Stimulated activated CD4-positive, alpha-beta T cell treated with anti-CD3 and anti-CD28 coated beads, Interleukin-12 subunit alpha, Interleukin-12 subunit beta, amount 100 ng/mL, for 24 hours (primary cell): ENCODE measurements around the gene SLC44A1.
A peak's percentile ranks its signal among the peaks of the same experiment; 100 is the strongest.
"Not testable (repeated sequence)": the region's sequence is repeated elsewhere in the genome, so short reads cannot be mapped to it uniquely, and the experiment has no call there.

ENCODE experiments used
- DNase-seq, 2 experiments: peaks; one replicate each; pipeline ENCODE4 v3.0.0-alpha.2; 2020; ENCODE audit warnings: low read depth in 2 of 2

The SLC44A1 gene

DNA sequence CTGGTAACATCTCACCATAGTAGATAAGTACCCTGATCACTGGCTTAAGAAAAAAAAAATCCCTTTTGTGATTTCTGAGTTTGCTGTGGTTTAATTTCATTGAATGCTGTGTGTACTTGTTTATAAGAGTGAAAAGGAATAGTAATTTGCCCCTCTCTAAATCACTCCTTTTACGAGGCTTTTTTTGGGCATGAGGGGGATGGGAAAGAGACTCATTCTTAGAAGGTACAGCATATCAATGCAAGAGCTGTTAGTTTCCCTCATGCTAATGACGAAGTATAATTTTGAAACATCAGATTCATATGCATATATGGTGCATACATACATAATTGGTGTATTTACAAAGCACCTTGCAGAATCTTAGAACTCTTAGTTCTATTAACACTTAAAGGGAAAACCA is 2.4 kb upstream of the SLC44A1 start:
- DNase-seq = no peak

DNA sequence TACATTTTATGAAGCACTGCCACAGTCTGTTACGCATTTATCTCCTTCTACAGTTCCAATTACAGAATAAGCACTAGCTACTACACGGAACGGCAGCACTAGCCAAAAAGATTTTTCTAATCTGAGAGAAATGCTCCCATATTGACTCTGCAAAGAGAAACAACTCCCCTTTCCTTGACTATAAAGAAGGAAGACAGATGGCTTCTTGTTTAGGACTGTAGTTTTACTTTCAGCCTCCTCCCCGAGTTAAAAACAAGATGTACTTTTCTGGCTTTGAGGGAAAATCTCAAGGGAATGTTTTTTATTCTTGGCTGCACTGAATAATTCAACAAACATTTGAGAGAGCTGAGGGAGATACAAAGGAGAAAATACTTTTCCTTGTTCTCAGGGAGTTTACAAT is 1.9 kb upstream of the SLC44A1 start:
- no peak for DNase-seq

DNA sequence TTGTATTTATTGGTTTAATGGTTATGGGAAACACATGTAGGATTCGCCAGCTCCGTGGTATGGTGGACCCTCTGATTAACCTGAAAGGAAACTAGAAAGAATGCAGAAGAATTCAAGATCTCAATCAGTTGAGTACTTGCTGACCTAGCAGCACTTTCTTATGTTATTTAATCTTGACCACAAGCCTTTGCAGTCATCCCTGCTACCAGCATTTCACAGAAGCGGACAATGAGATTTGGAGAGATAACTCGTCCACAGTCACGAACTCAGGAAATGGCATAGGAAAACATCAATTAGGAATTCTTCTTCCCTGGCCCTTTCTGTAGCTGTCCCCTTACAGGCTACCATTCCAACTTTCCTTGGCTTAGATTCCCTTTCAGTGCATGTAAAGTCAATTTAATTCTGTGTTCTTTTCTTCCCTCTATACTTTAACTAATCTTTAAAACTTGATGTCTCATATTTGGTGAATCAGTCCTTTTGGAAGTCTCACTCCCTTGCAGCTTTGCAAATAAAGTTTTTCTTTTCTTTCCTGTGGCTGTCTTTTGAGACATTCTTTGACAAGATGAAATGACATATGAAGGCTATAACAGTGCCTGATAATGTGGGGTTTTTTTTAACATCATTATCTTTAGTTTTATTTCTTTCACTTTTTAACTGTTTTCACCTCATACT is 1.3 kb upstream of the SLC44A1 start:
- DNase-seq = no peak

DNA sequence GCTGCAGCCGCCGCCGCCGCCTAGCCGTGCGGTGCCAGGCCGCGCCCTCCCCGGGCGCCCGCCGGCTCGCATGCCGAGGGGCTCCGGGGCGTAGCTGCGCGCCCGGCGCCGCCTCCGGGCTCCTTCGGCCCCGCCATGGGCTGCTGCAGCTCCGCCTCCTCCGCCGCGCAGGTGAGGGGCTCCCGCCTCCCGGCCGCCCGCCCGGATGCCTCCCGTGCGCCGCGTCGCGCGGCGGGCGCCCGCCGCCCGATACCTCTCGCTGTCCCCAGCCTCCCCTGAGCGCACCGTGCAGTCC is 230 bp downstream of the SLC44A1 start:
- DNase-seq = no peak

DNA sequence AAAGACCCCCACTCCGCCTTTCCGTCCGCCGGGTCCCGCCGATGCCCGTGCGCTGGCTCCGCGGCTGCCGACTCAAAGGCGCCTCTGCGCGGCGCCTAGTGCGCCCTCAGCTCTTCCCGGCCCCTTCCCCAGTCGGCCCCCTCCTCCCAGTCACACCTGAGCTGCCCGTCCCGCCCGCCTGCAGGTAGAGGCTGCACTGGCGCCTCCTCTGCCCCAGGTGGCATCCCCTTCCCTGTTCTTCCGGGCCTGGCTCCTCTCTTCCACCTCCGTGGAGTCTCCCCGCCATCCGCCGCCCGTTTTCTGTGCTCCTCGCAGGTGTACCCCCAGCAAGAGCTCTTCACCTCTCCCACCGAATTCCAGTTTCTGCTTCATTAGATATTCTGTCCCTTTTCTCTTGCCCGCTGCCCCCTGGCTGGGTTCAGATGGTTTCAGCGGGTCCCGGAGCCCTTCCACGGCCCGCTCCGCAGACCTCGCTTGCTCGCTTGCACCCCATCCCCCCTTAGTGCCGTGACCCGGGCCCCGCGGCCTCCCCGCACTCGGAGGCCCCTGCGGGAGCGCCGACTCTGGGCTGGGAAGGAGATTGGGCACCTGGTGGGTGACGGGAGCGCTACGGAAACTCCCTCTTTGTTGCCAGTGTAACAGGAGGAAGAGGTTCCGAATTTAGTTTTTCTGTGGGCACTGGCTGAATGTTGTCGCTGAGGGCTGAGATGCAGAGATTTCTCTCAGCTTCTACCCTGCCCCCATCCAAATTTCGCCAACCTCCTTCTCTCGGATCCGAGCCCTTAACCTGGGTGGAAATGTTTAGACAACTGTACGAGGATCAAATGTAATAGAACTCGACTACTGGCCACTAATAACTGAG is 809 bp downstream of the SLC44A1 start:
- peak; percentile 8 to 11 for DNase-seq

DNA sequence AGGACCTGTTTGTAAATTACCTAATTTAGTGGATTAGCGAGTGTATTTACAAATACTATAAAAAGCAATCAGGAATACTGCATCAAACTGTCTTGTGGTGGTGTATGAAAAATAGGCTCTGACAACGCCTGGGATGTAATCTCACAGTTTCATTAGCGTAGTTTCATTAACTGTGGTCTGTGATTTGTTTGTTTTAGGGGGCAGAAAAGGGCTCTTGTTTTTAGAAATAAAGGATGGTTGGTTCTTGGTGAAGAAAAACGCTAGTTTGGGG is 1.4 kb downstream of the SLC44A1 start:
- DNase-seq = no peak

DNA sequence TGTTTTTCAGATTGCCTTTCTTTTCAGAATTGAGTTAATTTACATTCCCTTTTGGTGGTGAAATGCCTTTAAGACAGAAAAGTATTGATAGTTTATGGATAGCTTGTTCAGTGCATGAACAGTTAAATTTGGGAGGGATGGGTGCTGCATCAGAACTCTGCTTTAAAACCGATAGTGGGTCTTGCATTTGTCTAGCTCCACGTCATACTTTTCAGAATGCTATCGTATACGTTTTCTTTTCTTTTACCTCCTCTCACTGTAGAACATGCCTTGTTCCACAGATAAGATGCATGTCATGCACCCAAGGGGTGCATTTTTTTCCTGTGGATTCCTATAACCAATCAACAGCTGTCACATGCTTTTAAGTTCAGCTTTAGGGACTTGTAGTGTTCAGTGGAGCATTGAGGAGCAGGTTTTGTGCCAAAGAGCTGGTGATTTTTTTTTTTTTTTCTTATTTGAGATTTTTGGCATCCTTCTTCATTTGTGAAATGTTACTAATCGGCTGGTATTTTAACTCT is 2.3 kb downstream of the SLC44A1 start:
- DNase-seq = no peak

DNA sequence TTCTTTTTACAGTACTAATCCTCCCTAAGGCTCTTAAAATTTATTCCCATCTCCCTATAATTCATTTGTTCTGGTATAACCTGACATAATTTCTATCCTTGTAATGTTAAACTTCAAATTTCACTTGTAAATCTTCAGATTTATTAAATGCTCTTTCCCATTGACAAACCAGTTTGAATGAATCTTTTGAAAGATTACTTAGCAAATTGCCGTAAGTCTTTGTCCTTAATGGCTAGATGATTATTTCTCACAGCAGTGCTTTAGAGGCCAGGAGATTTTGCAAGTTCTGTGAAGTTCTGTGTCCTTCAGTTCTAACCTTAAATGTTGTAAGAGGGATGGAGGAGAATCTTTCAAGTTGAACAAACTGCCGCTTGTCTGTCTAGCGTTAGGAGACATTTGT is 4.2 kb downstream of the SLC44A1 start:
- no peak for DNase-seq

DNA sequence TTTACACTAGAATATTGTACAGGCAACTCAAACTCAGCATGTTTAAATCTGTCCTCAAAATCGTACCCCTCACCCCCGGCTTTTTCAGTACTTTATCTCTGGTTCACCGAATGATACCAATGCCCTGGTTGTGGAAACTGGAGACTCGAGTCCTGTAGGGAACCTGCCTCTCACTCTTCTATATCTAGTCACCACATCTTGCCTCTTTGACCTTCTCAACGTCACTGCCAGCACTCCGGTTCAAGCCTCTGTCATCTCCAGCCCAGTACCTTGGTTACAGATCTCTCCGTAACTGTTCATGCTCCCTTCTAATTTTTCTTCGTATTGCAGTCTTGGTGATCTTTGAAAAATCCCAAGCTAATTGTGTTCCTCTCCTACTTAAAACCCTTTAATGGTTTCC is 6.7 kb downstream of the SLC44A1 start:
- DNase-seq = no peak

DNA sequence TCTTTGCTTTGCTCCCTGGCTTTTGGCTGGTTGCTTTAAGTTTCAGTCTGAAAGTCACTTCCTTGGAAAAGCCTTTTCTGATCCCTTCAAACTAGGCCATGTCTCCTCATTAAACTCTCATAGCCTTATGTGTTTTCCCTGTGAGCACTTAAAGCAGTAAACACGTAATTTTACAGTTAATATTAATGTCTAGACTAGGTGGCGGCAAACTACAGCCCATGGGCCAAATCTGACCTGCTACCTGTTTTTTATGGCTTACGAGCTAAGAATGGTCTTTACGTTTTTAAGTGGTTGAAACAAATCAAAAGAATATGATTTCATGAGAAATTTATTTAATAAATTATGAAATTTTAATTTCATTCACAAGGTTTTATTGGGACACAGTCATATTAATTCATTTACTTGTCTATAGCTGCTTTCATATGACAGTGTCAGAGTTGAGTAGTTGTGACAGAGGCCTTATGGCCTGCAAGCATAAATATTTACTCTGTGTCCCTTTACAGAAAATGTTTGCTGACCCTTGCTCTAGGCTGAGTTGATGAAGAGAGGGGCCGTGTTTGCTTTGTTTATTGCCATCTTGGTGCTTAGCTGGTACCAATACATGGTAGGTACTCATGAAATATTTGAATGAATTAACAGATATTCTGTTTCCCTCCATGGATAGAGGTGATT is 7.4 kb downstream of the SLC44A1 start:
- no peak for DNase-seq

DNA sequence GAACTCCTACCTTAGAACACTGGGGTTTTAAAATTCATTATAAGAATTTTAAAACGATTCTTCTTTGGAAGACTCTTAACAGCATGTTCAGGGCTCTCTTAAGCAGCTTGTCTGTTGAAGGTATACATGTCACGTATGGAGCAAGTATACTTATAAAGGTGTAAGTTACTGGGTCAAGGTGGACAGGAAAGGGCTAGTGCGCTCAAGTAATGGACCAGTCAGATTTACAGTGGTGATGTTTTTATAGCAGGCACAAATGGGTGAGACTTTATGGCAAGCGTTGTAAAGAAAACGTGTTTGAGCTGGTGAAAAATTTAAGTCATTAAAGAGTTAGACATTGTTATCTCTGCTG is 7.9 kb downstream of the SLC44A1 start:
- DNase-seq = no peak

DNA sequence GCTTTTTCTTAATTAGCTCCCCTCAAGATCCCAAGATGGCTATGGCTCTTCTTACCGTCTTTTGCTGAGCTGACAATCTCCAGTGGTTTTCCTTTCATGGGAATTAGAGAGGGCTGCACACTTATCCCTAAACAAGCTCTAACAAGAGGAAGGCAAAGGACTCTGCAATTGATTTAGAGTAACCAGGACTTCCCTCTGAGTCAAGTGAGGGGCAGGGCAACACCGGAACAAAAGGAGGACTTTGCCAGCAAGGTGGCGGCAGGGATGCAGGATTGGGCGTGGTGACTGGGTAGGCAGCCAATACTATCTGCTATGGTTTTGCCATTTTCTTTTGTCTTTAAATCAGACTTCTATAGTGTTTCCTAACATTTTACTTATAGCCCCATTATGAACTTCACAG is 9.8 kb downstream of the SLC44A1 start:
- no peak for DNase-seq

DNA sequence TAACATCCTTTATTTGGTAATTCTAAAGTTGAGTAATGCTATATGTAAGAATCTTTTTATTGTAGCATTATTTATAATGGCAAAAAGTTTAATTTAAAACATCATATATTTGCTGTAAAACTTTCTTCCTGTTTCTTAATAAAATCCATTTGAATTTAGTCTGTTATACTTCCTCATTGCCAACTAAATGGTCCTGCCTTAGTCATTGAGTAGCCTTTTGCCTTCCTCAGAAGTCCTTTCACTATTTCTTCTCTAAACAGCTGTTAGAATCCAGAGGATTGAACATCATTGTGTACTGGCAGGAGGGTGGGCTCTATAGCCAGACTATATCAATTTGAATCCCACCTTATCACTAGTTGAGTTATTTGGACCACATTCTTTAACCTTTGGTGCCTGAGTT is 11.0 kb downstream of the SLC44A1 start:
- no peak for DNase-seq

DNA sequence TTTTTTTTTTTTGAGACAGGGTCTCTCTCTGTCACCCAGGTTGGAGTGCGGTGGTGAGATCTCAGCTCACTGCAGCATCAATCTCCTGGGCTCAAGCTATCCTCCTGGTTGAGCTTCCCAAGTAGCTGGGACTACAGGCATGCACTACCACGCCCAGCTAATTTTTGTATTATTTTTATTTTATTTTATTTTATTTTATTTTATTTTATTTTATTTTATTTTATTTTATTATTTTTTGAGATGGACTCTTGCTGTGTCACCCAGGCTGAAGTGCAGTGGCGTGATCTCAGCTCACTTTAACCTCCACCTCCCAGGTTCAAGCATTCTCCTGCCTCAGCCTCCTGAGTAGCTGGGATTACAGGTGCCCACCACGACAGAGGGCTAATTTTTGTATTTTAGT is 12.1 kb downstream of the SLC44A1 start:
- DNase-seq = not testable (repeated sequence)

DNA sequence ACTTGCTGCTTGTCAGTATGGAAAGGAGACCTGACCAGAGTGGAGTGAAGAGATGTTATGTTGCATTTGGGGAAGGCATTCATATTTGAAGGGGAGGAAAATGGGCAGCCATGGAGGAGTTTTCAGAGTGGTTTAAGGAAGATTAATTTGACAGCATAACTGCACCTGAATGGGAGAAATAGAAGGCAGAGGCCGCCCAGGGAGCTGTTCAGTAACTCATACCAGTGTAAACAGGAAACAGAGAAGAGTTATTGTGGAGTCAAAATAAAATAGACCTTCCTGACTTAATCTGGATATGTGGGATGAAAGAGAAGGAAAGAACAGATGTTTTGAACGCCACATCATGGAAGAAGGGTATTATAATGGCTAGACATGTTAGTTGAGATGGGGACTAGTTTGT is 13.4 kb downstream of the SLC44A1 start:
- DNase-seq = no peak

DNA sequence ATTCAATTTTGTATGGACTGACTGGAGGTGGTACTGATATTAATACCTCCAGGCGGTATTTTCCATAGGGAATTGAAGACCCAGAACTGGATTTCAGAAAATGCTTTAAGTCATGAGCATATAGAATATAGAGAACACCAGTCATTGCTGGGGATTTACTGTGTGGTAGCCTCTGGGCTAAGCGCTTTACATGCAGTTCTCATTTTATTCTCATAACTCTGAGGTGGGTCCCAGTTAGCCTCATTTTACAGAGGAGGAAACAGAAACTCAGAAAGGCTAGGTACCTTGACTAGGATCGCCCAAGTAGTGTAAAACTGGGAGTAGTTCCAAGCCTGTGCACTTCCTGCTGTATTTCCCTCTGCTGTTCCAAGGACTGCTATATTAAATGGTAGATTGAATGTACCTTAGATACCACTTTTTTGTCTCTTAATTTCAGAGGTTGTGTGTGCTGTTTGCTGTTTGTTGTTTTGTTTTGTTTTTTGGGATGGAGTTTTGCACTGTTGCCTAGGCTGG is 13.8 kb downstream of the SLC44A1 start:
- no peak for DNase-seq

DNA sequence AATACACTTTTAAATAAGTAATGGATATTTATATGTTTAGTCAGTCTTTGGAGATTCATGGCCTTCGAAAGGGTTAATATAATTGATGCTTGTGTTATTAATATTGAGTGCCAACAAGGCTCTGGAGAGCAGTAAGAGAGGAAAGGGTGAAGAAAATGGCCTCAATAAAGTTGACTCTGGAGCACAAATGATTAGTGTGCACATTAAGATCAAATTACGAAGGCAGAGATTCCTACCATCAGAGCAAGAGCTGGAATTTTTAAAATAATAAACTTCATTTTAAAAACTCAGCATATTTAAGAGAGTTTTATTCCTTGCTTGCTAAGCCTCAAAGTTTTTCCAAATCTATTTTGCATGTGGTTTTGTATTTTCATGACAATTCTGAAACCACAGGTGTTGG is 14.8 kb downstream of the SLC44A1 start:
- no peak for DNase-seq

DNA sequence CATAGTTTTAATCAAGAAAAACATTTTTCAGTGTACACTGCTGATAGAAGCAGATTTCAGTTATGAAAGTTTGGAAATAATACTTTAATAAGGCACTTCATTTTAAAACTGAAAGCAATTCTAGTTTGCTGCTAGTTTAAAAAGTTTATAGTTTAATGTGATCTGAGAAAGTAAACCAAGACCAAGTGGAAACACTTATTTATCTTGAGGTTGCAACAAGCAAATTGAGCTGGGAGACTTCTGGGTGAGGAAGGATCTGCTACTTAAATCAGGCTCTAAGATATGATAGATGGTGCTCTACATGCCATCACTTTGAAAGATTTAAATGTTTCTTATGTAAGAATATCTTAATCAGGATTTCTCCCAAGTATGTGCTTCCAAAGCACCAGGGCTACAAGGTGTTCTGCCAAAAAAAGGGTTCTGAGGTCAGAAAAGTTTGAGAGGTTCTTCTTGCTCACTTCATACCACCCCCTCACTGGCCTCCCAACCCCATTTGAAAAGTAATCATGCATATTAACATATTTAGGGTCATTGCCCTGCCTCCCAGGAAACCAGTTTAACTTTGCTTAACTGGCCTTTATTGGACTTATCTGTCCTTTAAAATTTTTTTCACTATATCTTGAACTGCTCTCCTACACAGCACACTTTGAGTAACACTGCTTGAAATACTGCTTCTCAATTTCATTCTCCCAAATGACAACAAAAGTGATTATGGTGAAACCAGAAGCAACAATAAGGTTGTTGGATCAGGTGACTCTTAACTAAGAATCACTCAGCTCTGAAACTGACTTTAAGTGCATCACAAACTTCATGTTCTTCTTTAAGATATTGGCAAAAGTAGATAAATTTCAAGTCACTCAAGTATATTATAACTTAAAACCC is 15.5 kb downstream of the SLC44A1 start:
- DNase-seq = no peak

DNA sequence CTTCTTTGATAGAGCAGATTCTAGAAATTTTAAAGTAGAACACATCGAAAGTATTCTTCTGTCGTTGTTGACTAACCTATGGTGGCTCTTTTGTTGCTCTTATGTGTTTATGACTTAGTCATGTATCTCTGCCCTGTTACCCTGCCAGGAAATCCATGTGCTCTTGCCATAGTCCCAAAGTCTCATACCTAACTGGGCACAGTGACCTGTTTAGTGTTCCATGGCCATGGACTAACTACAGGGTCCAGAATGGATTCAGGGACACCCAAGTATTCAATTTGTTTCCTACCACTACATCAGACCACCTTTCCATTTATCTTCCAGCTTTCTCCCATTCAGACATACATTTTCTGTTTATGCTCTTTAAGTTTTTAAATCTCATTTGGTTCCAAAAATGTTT is 18.0 kb downstream of the SLC44A1 start:
- DNase-seq = no peak

DNA sequence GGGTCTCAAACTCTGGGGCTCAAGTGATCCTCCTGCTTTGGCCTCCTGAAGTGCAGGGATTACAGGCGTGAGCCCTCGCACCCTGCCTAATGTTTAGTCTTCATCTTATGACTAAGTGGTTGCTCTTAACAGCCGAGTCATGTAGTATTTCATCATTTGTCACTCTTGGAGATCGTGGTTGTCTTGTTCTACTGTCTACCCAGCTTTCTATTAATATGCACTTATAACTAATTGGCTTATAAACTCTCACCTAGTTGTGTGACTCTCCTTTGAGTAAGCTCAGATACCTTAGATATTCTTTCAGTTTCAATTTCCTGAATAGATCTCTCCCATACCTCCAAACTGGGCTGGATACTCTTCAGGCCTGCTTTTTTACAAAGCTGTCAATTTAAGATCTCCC is 19.9 kb downstream of the SLC44A1 start:
- no peak for DNase-seq

DNA sequence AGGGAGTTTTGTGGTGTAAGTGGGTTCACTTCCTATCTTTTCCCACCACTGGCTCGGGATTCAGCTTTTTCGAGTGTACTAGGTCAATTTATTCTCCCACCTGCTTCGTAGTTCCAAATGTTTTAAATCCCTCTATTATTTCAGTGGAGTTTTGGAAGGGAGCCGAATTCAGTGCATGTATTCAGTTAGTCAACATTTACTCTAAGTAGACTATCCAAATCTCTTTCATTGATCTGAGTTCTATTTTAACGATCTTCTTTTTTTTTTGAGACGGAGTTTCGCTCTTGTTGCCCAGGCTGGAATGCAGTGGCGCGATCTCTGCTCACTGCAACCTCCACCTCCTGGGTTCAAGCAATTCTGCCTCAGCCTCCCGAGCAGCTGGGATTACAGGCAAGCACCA is 23.8 kb downstream of the SLC44A1 start:
- DNase-seq = not testable (repeated sequence)

DNA sequence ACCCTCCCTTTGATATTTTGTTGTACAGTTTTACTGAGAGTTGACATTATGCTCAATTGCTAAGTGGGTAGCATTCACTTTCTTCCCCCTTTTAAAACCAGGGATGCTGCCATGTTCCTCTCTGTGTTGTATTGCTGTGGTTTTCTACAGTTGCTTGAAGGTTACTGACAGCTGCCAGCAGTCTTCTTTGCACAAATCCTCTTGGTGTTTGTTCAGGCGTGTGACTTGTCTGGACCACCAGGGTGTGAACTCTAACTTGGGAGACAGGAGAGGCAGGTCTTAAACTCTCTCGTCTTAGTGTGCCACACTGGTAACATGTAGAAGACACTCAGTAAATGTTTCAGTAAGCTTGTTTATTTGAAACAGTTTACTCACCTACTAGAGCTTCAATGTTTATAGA is 25.1 kb downstream of the SLC44A1 start:
- no peak for DNase-seq
